Measurements from ENCODE around the gene CRX.
A peak's percentile ranks its signal among the peaks of the same experiment; 100 is the strongest.
"Not testable (repeated sequence)": the region's sequence is repeated elsewhere in the genome, so short reads cannot be mapped to it uniquely, and the experiment has no call there.

Gene CRX

DNA sequence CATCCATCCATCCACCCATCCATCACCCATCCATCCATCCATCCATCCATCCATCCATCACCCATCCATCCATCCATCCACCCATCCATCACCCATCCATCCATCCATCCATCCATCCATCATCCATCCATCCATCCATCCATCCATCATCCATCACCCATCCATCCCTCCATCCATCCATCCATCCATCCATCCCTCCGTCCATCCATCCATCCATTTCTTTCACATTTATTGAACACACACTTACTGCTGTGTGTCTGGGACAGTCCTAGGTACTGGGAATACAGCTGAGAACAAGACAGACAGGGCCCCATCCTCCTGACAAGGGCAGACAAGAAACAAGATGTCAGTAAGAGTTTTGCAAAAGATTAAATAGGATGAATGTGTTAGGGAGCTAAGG lies 3.5 kb upstream of the CRX start:
- no CpG with 5 or more reads among the region's 1 CpG for WGBS, 2 donors (ENCODE audit: extremely low coverage in 2 of 2, insufficient read length in 2 of 2, insufficient replicate concordance in 1 of 2)

DNA sequence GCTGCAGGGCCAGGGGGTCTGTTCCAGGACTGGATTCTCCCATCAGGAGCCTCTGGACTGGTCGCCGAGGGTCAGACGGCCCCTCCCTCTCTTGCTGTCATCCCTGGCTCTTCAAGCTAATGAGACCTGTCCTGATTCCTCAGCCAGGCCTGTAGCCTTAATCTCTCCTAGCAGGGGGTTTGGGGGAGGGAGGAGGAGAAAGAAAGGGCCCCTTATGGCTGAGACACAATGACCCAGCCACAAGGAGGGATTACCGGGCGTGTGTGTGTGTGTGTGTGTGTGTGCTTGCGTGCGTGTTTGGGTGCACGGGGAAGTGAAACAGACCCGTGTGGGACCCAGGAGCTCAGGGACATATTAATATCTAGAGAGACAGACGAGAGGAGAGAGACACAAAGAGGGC lies 1.9 kb upstream of the CRX start:
- H3K27ac ChIP-seq (replicated peaks; ENCODE audit: low read length) = peak overlapping the region; percentile 53
- H3K27me3 ChIP-seq (ENCODE audit: control insufficient read depth in 3 of 3, insufficient read depth in 3 of 3, low read depth in 1 of 3, low read length in 3 of 3) = peaks cover 0 to 38% (median 0%) of the 10 kb centered on the region in 3 experiments
- peaks cover 5 to 23% of the 10 kb centered on the region in 2 donors for H3K4me1 ChIP-seq (ENCODE audit: control insufficient read depth in 2 of 2, insufficient read depth in 1 of 2, low read depth in 1 of 2, low read length in 2 of 2)
- peak overlapping the region; percentile 84 for H3K18ac ChIP-seq (ENCODE audit: low read length)
- no peak overlapping the region for H3K4me3 ChIP-seq (ENCODE audit: low read length in 2 of 2)
- no peak overlapping the region for H2BK120ac ChIP-seq (ENCODE audit: low read depth, low read length)
- no peak overlapping the region for H2BK5ac ChIP-seq (ENCODE audit: low read length)
- DNase-seq (ENCODE audit: low spot score) = peak; percentile 89
- H4K91ac ChIP-seq (ENCODE audit: low read depth, low read length, poor library complexity) = no peak overlapping the region
- H3K4ac ChIP-seq (ENCODE audit: low read length) = no peak overlapping the region
- no peak overlapping the region for H2BK12ac ChIP-seq (ENCODE audit: low read length)
- WGBS, 2 donors (ENCODE audit: extremely low coverage in 2 of 2, insufficient read length in 2 of 2, insufficient replicate concordance in 1 of 2) = no CpG with 5 or more reads among the region's 10 CpGs
- H2AK5ac ChIP-seq (ENCODE audit: low read depth, low read length) = no peak overlapping the region
- H4K8ac ChIP-seq (ENCODE audit: low read depth, low read length) = no peak overlapping the region
- H2AFZ ChIP-seq (ENCODE audit: low read length) = peak overlapping the region; percentile 36
- H3K14ac ChIP-seq (ENCODE audit: low read length) = no peak overlapping the region
- H3K36me3 ChIP-seq (replicated peaks in 1 of 2; ENCODE audit: control insufficient read depth in 2 of 2, insufficient read depth in 2 of 2, low read length in 2 of 2) = no peaks in the 10 kb centered on the region
- H3K79me1 ChIP-seq (ENCODE audit: low read depth, low read length) = no peaks in the 10 kb centered on the region
- no peak overlapping the region for H3K23ac ChIP-seq (ENCODE audit: low read depth, low read length, poor library complexity)
- H3K4me2 ChIP-seq (ENCODE audit: insufficient read depth, low read length, poor library complexity, severe bottlenecking) = peak overlapping the region; percentile 40
- no peaks in the 10 kb centered on the region for H3K9me3 ChIP-seq (replicated peaks in 1 of 2; ENCODE audit: control insufficient read depth in 2 of 2, insufficient read depth in 1 of 2, low read depth in 1 of 2, low read length in 2 of 2)
- no peak overlapping the region for H2BK15ac ChIP-seq (ENCODE audit: low read length)
- H3K9ac ChIP-seq (ENCODE audit: low read depth, low read length, poor library complexity) = no peak overlapping the region

More for the DNA sequence above, 3.5 kb upstream of the CRX start:
- H2AFZ ChIP-seq (ENCODE audit: low read length); H3K9ac ChIP-seq (ENCODE audit: low read depth, low read length, poor library complexity); H3K4me3 ChIP-seq (ENCODE audit: low read length in 2 of 2); H2AK5ac ChIP-seq (ENCODE audit: low read depth, low read length); H3K36me3 ChIP-seq (replicated peaks in 1 of 2; ENCODE audit: control insufficient read depth in 2 of 2, insufficient read depth in 2 of 2, low read length in 2 of 2); H3K4me2 ChIP-seq (ENCODE audit: insufficient read depth, low read length, poor library complexity, severe bottlenecking); H3K27ac ChIP-seq (replicated peaks; ENCODE audit: low read length); H2BK5ac ChIP-seq (ENCODE audit: low read length); H2BK15ac ChIP-seq (ENCODE audit: low read length); H3K79me1 ChIP-seq (ENCODE audit: low read depth, low read length); DNase-seq (ENCODE audit: low spot score); H3K14ac ChIP-seq (ENCODE audit: low read length); H3K9me3 ChIP-seq (replicated peaks in 1 of 2; ENCODE audit: control insufficient read depth in 2 of 2, insufficient read depth in 1 of 2, low read depth in 1 of 2, low read length in 2 of 2); H3K4ac ChIP-seq (ENCODE audit: low read length); H4K91ac ChIP-seq (ENCODE audit: low read depth, low read length, poor library complexity); H2BK120ac ChIP-seq (ENCODE audit: low read depth, low read length); H3K23ac ChIP-seq (ENCODE audit: low read depth, low read length, poor library complexity); H4K8ac ChIP-seq (ENCODE audit: low read depth, low read length); H2BK12ac ChIP-seq (ENCODE audit: low read length): not testable (repeated sequence)
- Histone ChIP-seq H3K27me3 (ENCODE audit: control insufficient read depth in 3 of 3, insufficient read depth in 3 of 3, low read depth in 1 of 3, low read length in 3 of 3) (peaks cover 0 to 36% (median 0%) of the 10 kb centered on the region in 3 experiments), H3K4me1 (ENCODE audit: control insufficient read depth in 2 of 2, insufficient read depth in 1 of 2, low read depth in 1 of 2, low read length in 2 of 2) (peaks cover 5 to 25% of the 10 kb centered on the region in 2 donors), H3K18ac (ENCODE audit: low read length) (peak overlapping the region; percentile 4)

DNA sequence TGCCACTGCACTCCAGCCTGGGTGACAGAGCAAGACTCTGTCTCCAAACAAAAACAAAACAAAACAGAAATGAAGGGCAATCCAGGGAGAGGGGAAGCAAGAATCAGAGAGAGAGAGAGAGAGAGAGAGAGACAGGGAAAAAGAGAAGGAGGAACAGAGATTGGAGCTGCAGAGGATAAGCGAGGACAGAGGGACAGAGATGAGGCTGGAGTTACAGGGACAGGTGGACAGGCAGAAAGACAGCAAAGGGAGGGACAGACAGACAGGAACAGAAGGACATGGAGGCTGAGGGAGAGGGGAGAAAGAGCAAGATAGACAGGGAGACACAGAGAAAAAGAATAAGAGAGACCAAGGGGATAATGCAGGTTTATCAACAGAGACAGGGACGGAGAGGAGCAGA lies 1.3 kb upstream of the CRX start:
- H3K79me1 ChIP-seq (ENCODE audit: low read depth, low read length) = no peaks in the 10 kb centered on the region
- peak overlapping the region; percentile 36 for H2AFZ ChIP-seq (ENCODE audit: low read length)
- WGBS, 2 donors (ENCODE audit: extremely low coverage in 2 of 2, insufficient read length in 2 of 2, insufficient replicate concordance in 1 of 2) = no CpG with 5 or more reads among the region's 2 CpGs
- H3K9me3 ChIP-seq (replicated peaks in 1 of 2; ENCODE audit: control insufficient read depth in 2 of 2, insufficient read depth in 1 of 2, low read depth in 1 of 2, low read length in 2 of 2) = no peaks in the 10 kb centered on the region
- H3K27ac ChIP-seq (replicated peaks; ENCODE audit: low read length) = peak overlapping the region; percentile 49
- H2BK5ac ChIP-seq (ENCODE audit: low read length) = no peak overlapping the region
- DNase-seq (ENCODE audit: low spot score) = no peak
- H3K14ac ChIP-seq (ENCODE audit: low read length) = no peak overlapping the region
- no peak overlapping the region for H3K4me2 ChIP-seq (ENCODE audit: insufficient read depth, low read length, poor library complexity, severe bottlenecking)
- no peak overlapping the region for H4K8ac ChIP-seq (ENCODE audit: low read depth, low read length)
- H3K36me3 ChIP-seq (replicated peaks in 1 of 2; ENCODE audit: control insufficient read depth in 2 of 2, insufficient read depth in 2 of 2, low read length in 2 of 2) = no peaks in the 10 kb centered on the region
- H3K4me1 ChIP-seq (ENCODE audit: control insufficient read depth in 2 of 2, insufficient read depth in 1 of 2, low read depth in 1 of 2, low read length in 2 of 2) = peaks cover 5 to 23% of the 10 kb centered on the region in 2 donors
- H3K27me3 ChIP-seq (ENCODE audit: control insufficient read depth in 3 of 3, insufficient read depth in 3 of 3, low read depth in 1 of 3, low read length in 3 of 3) = peaks cover 0 to 38% (median 0%) of the 10 kb centered on the region in 3 experiments
- no peak overlapping the region for H2BK15ac ChIP-seq (ENCODE audit: low read length)
- no peak overlapping the region for H2BK120ac ChIP-seq (ENCODE audit: low read depth, low read length)
- H2AK5ac ChIP-seq (ENCODE audit: low read depth, low read length) = no peak overlapping the region
- H3K23ac ChIP-seq (ENCODE audit: low read depth, low read length, poor library complexity) = no peak overlapping the region
- no peak overlapping the region for H3K9ac ChIP-seq (ENCODE audit: low read depth, low read length, poor library complexity)
- H3K18ac ChIP-seq (ENCODE audit: low read length) = peak overlapping the region; percentile 61
- H2BK12ac ChIP-seq (ENCODE audit: low read length) = peak overlapping the region; percentile 2
- H3K4me3 ChIP-seq (ENCODE audit: low read length in 2 of 2) = no peak overlapping the region
- H3K4ac ChIP-seq (ENCODE audit: low read length) = no peak overlapping the region
- H4K91ac ChIP-seq (ENCODE audit: low read depth, low read length, poor library complexity) = no peak overlapping the region

DNA sequence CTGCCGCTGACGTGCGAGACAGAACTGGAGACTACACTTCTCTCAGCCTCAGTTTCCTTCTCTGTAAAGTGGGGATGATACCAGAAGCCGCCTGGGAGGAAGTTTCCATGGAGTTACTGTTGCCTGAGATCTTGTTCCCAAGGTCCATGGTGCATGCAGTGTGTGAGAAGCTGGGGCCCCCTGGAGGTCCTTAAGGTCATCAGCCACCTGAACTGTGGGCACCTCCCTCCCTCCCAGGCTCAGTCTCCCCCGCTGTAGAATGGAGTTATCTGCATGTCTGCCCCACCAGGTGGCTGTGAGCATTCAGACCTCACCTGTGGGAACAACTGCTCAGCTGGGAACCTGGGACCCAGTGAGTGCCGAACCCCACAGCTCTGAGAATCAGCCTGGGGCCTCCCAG lies 2.7 kb downstream of the CRX start:
- no peak overlapping the region for H3K4me2 ChIP-seq (ENCODE audit: insufficient read depth, low read length, poor library complexity, severe bottlenecking)
- H2BK12ac ChIP-seq (ENCODE audit: low read length) = no peak overlapping the region
- peaks cover 5 to 25% of the 10 kb centered on the region in 2 donors for H3K4me1 ChIP-seq (ENCODE audit: control insufficient read depth in 2 of 2, insufficient read depth in 1 of 2, low read depth in 1 of 2, low read length in 2 of 2)
- H3K36me3 ChIP-seq (replicated peaks in 1 of 2; ENCODE audit: control insufficient read depth in 2 of 2, insufficient read depth in 2 of 2, low read length in 2 of 2) = no peaks in the 10 kb centered on the region
- H3K14ac ChIP-seq (ENCODE audit: low read length) = no peak overlapping the region
- no peak for DNase-seq (ENCODE audit: low spot score)
- H3K4ac ChIP-seq (ENCODE audit: low read length) = no peak overlapping the region
- no peak overlapping the region for H2BK120ac ChIP-seq (ENCODE audit: low read depth, low read length)
- peaks cover 0 to 35% (median 0%) of the 10 kb centered on the region in 3 experiments for H3K27me3 ChIP-seq (ENCODE audit: control insufficient read depth in 3 of 3, insufficient read depth in 3 of 3, low read depth in 1 of 3, low read length in 3 of 3)
- H2AK5ac ChIP-seq (ENCODE audit: low read depth, low read length) = peak overlapping the region; percentile 72
- no peak overlapping the region for H3K27ac ChIP-seq (replicated peaks; ENCODE audit: low read length)
- WGBS, 2 donors (ENCODE audit: extremely low coverage in 2 of 2, insufficient read length in 2 of 2, insufficient replicate concordance in 1 of 2) = no CpG with 5 or more reads among the region's 6 CpGs
- no peak overlapping the region for H3K4me3 ChIP-seq (ENCODE audit: low read length in 2 of 2)
- H2BK15ac ChIP-seq (ENCODE audit: low read length) = peak overlapping the region; percentile 33
- H2AFZ ChIP-seq (ENCODE audit: low read length) = no peak overlapping the region
- H4K8ac ChIP-seq (ENCODE audit: low read depth, low read length) = no peak overlapping the region
- H2BK5ac ChIP-seq (ENCODE audit: low read length) = no peak overlapping the region
- no peak overlapping the region for H3K9ac ChIP-seq (ENCODE audit: low read depth, low read length, poor library complexity)
- H3K23ac ChIP-seq (ENCODE audit: low read depth, low read length, poor library complexity) = peak overlapping the region; percentile 3
- peaks cover 0 to 4% of the 10 kb centered on the region in 2 donors for H3K9me3 ChIP-seq (replicated peaks in 1 of 2; ENCODE audit: control insufficient read depth in 2 of 2, insufficient read depth in 1 of 2, low read depth in 1 of 2, low read length in 2 of 2)
- H3K79me1 ChIP-seq (ENCODE audit: low read depth, low read length) = no peaks in the 10 kb centered on the region
- H3K18ac ChIP-seq (ENCODE audit: low read length) = peak overlapping the region; percentile 41
- H4K91ac ChIP-seq (ENCODE audit: low read depth, low read length, poor library complexity) = no peak overlapping the region

Data from neuronal stem cell (in vitro differentiated cells).